SK-N-SH (cell line): ENCODE data around the gene BICD2. TPM values are rescaled to one million over a fixed set of nuclear protein-coding genes. Genes with fewer than 3 reads are reported as not detected.

ENCODE experiments used
- CTCF ChIA-PET: fragments of 300-600, 350-600 bp; formaldehyde crosslinking; extraction: SDS; loops from one replicate; lab custom pipeline; 2021; lab: Yijun Ruan, JAX
- POLR2A ChIA-PET: fragments of 350-600 bp; sonication (Branson Sonifier 250); formaldehyde crosslinking; extraction: SDS; loops from one replicate; lab custom pipeline; 2020; ENCODE audit warnings: antibody characterized with exemption, inconsistent platforms; lab: Yijun Ruan, JAX
- DNase-seq: peaks from one replicate; pipeline ENCODE4 v3.0.0; 2012
- H2AFZ ChIP-seq: fragments of 200-600 bp; sonication (generic); 2 replicates; pipeline ENCODE4 v1.8.1; 2016; ENCODE audit warnings: antibody characterized with exemption, mild to moderate bottlenecking, low read depth
- H3F3A ChIP-seq: fragments of 200-600 bp; sonication (generic); replicated peaks from 2 replicates; pipeline ENCODE3; 2016; ENCODE audit warnings: antibody characterized with exemption, mild to moderate bottlenecking; ENCODE audit not compliant: insufficient read depth
- H3K27ac ChIP-seq, 2 experiments: fragments of 200-500 bp in 1 of 2; fragments of 200-600 bp in 1 of 2; sonication (Bioruptor generic) in 1 of 2; sonication (generic), shearing (Covaris generic) in 1 of 2; 2 replicates each; pipeline versions ENCODE4 v1.5.1 to v1.6.1; 2014 to 2016; ENCODE audit warnings: low read depth in 2 of 2, inconsistent platforms in 1 of 2, low read length in 1 of 2, mild to moderate bottlenecking in 1 of 2, mixed read lengths in 1 of 2
- H3K27me3 ChIP-seq: fragments of 200-600 bp; sonication (generic), shearing (Covaris generic); 2 replicates; pipeline ENCODE4 v1.6.1; 2016; ENCODE audit warnings: mixed run types; ENCODE audit not compliant: insufficient read depth
- H3K36me3 ChIP-seq, 2 experiments: fragments of 200-500 bp in 1 of 2; fragments of 200-600 bp in 1 of 2; sonication (Bioruptor generic) in 1 of 2; sonication (generic) in 1 of 2; replicated peaks in 1 of 2; 2 replicates each; pipeline versions ENCODE3 to v1.5.1; 2014 to 2016; ENCODE audit warnings: low read length in 1 of 2, mild to moderate bottlenecking in 1 of 2; ENCODE audit not compliant: insufficient read depth in 2 of 2, control insufficient read depth in 1 of 2
- H3K4me1 ChIP-seq, 2 experiments: fragments of 200-500 bp in 1 of 2; fragments of 200-600 bp in 1 of 2; sonication (Bioruptor generic) in 1 of 2; sonication (generic), shearing (Covaris generic) in 1 of 2; 2 replicates each; pipeline versions ENCODE4 v1.5.1 to v1.6.1; 2014 to 2016; ENCODE audit warnings: low read depth in 1 of 2, low read length in 1 of 2, mixed run types in 1 of 2; ENCODE audit not compliant: insufficient read depth in 2 of 2, control insufficient read depth in 1 of 2
- H3K4me2 ChIP-seq: fragments of 200-600 bp; sonication (generic), shearing (Covaris generic); 2 replicates; pipeline ENCODE4 v1.6.1; 2017; ENCODE audit warnings: mixed run types
- H3K4me3 ChIP-seq, 2 experiments: fragments of 200-500 bp in 1 of 2; fragments of 200-600 bp in 1 of 2; sonication (Bioruptor generic) in 1 of 2; sonication (generic), shearing (Covaris generic) in 1 of 2; 2 replicates each; pipeline versions ENCODE4 v1.5.1 to v1.8.1; 2014 to 2016; ENCODE audit warnings: low read depth in 2 of 2, inconsistent platforms in 1 of 2, low read length in 1 of 2, mild to moderate bottlenecking in 1 of 2, mixed read lengths in 1 of 2, moderate library complexity in 1 of 2
- H3K79me2 ChIP-seq: fragments of 200-600 bp; sonication (generic); 2 replicates; pipeline ENCODE4 v1.8.1; 2017; ENCODE audit warnings: mild to moderate bottlenecking; ENCODE audit not compliant: insufficient read depth
- H3K9ac ChIP-seq: fragments of 200-600 bp; sonication (generic); 2 replicates; pipeline ENCODE4 v1.6.1; 2017; ENCODE audit warnings: mixed run types
- H3K9me2 ChIP-seq: fragments of 200-600 bp; sonication (generic); 2 replicates; pipeline ENCODE4 v1.6.1; 2017; ENCODE audit warnings: mixed run types
- H3K9me3 ChIP-seq: fragments of 200-600 bp; sonication (generic); 2 replicates; pipeline ENCODE4 v1.6.1; 2017; ENCODE audit warnings: mixed run types, mild to moderate bottlenecking, moderate library complexity
- H4K20me1 ChIP-seq: fragments of 200-600 bp; sonication (generic); 2 replicates; pipeline ENCODE4 v1.6.1; 2017; ENCODE audit warnings: mild to moderate bottlenecking, mixed run types; ENCODE audit not compliant: insufficient read depth
- MXI1 ChIP-seq: IDR thresholded peaks from 2 replicates; pipeline ENCODE4 v1.6.1; 2012; ENCODE audit warnings: mild to moderate bottlenecking, low read depth, low read length, improper control_type of control experiment
- POLR2AphosphoS5 ChIP-seq: IDR thresholded peaks from 2 replicates; pipeline ENCODE4 v1.6.1; 2012; ENCODE audit warnings: low read depth, low read length
- RCOR1 ChIP-seq: fragments of 150-350 bp; IDR thresholded peaks from 2 replicates; pipeline ENCODE4 v1.6.1; 2017; ENCODE audit warnings: antibody characterized with exemption, low read length
- TAF1 ChIP-seq: IDR thresholded peaks from 2 replicates; pipeline ENCODE4 v1.6.1; 2012; ENCODE audit warnings: low read depth, mild to moderate bottlenecking, low read length, moderate library complexity, borderline replicate concordance
- TCF12 ChIP-seq: IDR thresholded peaks from 2 replicates; pipeline ENCODE4 v1.4.0; 2012
- TEAD4 ChIP-seq: IDR thresholded peaks from 2 replicates; pipeline ENCODE4 v1.4.0; 2012; ENCODE audit warnings: mild to moderate bottlenecking, borderline replicate concordance; ENCODE audit not compliant: insufficient read depth
- YY1 ChIP-seq: IDR thresholded peaks from 2 replicates; pipeline ENCODE4 v1.4.0; 2012; ENCODE audit warnings: low read depth, mild to moderate bottlenecking
- WGBS: methylation state at CpG from one replicate; pipeline ENCODE4 v1.1.6; 2017; ENCODE audit warnings: low lambda C conversion rate; 5-methylcytosine and 5-hydroxymethylcytosine counted together
- polyA plus RNA-seq, 3 experiments: library from polyadenylated mRNA; depleted of rRNA; stranded (reverse); fragments of >200 nt; gene quantifications; 2 replicates each; pipeline ENCODE4 v1.2.3, GENCODE V29; 2012
- TF ChIP-seq, protein P1 (sequence below): fragments of 150-350 bp; IDR thresholded peaks from 2 replicates; pipeline ENCODE4 v1.6.1; 2016; ENCODE audit warnings: mild to moderate bottlenecking, low read depth, low read length
- TF ChIP-seq, protein P2 (sequence below): IDR thresholded peaks from 2 replicates; pipeline ENCODE4 v1.4.0; 2012; ENCODE audit warnings: low read depth, borderline replicate concordance
- TF ChIP-seq, protein P3 (sequence below): IDR thresholded peaks from 2 replicates; pipeline ENCODE4 v1.4.0; 2012; ENCODE audit warnings: low read depth
- TF ChIP-seq, protein P4 (sequence below): IDR thresholded peaks from 2 replicates; pipeline ENCODE4 v1.4.0; 2012; ENCODE audit warnings: low read depth, borderline replicate concordance

The BICD2 gene
- polyA plus RNA-seq, 1 of the 3 experiments (the other 2 are of a cell fraction) = 19.6 TPM

DNA sequence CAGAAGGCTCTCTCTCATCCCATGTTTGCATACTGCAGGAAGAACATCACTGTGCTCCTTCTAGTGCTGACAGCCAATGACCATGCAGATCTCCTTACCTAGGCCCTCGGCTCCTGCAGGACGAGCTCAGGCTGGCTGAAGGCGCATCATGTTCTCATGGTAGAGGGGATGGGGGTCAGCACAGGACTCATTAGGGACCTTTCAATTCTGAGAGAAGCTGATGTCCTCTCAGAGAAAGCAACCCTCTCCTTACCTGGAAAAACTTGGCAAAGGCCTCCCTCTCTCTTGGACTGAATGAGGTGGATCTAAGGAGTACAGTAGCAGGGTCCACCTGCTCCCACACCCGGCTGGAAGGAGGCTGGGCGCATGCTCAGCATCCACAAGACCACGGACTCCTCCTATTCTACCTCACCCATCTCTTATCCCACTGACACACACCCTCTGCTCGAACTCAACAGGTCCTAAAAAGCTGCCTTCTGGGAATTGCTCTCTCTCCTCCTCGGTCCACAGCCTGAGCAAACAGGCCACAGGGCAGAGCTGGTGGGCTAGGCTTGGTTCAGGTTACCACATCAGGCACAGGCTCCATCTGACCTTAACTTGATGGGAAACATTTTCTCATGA, 97.6 kb downstream of the BICD2 start:
- no peak overlapping the region for H3K4me3 ChIP-seq
- peaks cover 30% of the 10 kb centered on the region for H4K20me1 ChIP-seq
- H3F3A ChIP-seq = peaks cover 15% of the 10 kb centered on the region
- no peak for DNase-seq
- no peak overlapping the region for H2AFZ ChIP-seq
- H3K4me1 ChIP-seq = peaks cover 0 to 27% of the 10 kb centered on the region in 2 experiments; a peak in 2 of 4 replicates
- no peaks in the 10 kb centered on the region for H3K27me3 ChIP-seq
- no peaks in the 10 kb centered on the region for H3K9me3 ChIP-seq
- no peak overlapping the region; a peak in 1 of 4 replicates for H3K27ac ChIP-seq
- no peak overlapping the region for H3K4me2 ChIP-seq
- H3K9ac ChIP-seq = no peak overlapping the region
- no peaks in the 10 kb centered on the region for H3K9me2 ChIP-seq
- H3K36me3 ChIP-seq = peaks cover 3 to 28% of the 10 kb centered on the region in 2 experiments
- TF ChIP-seq, protein P1, sequence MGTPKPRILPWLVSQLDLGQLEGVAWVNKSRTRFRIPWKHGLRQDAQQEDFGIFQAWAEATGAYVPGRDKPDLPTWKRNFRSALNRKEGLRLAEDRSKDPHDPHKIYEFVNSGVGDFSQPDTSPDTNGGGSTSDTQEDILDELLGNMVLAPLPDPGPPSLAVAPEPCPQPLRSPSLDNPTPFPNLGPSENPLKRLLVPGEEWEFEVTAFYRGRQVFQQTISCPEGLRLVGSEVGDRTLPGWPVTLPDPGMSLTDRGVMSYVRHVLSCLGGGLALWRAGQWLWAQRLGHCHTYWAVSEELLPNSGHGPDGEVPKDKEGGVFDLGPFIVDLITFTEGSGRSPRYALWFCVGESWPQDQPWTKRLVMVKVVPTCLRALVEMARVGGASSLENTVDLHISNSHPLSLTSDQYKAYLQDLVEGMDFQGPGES = no peak
- POLR2A ChIA-PET = interaction anchor here (0.8 kb wide), 1 partner anchor 339 kb away, joined by 3 read pairs; no protein-coding TSS in a partner anchor
- H3K79me2 ChIP-seq = peaks cover 90% of the 10 kb centered on the region
- 98% methylated on average over 8 of the region's 8 CpGs for WGBS
- CTCF ChIA-PET = interaction anchor here (1.4 kb wide), 1 partner anchor 13 kb away, joined by 3 read pairs; no protein-coding TSS in a partner anchor

DNA sequence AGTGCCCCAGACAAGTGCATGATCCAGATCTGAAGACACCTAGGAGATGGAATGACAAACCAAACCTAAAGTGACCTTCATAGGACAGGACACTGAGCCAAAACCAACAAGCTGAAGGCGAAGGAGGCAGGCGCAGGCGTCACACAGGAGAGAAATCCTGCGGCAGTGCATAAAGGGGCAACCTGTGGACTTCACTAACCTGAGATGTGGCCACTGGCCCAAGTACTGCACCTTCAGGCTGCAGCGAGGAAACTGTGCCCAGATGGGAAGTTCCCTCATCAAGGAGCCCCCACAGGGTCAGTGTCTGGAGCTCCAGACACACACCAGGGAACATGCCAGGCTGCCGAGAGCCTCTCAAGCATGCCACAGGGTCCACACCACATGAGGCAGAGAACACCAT, 98.4 kb downstream of the BICD2 start:
- H3K4me1 ChIP-seq = peaks cover 0 to 26% of the 10 kb centered on the region in 2 experiments; a peak in 3 of 4 replicates
- no peaks in the 10 kb centered on the region for H3K9me3 ChIP-seq
- H3K27me3 ChIP-seq = no peaks in the 10 kb centered on the region
- H3K4me2 ChIP-seq = no peak overlapping the region
- ChIA-PET POLR2A (no interaction called here), CTCF (interaction anchor here (1.4 kb wide), 1 partner anchor 12 kb away, joined by 3 read pairs; no protein-coding TSS in a partner anchor)
- H2AFZ ChIP-seq = no peak overlapping the region
- H3K4me3 ChIP-seq = no peak overlapping the region
- peaks cover 97% of the 10 kb centered on the region for H3K79me2 ChIP-seq
- TF ChIP-seq MXI1 (no peak), YY1 (no peak), POLR2AphosphoS5 (no peak), RCOR1 (no peak), TEAD4 (no peak), TCF12 (no peak), TAF1 (no peak)
- TF ChIP-seq, protein P2, sequence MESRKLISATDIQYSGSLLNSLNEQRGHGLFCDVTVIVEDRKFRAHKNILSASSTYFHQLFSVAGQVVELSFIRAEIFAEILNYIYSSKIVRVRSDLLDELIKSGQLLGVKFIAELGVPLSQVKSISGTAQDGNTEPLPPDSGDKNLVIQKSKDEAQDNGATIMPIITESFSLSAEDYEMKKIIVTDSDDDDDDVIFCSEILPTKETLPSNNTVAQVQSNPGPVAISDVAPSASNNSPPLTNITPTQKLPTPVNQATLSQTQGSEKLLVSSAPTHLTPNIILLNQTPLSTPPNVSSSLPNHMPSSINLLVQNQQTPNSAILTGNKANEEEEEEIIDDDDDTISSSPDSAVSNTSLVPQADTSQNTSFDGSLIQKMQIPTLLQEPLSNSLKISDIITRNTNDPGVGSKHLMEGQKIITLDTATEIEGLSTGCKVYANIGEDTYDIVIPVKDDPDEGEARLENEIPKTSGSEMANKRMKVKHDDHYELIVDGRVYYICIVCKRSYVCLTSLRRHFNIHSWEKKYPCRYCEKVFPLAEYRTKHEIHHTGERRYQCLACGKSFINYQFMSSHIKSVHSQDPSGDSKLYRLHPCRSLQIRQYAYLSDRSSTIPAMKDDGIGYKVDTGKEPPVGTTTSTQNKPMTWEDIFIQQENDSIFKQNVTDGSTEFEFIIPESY = no peak
- TF ChIP-seq, protein P3, sequence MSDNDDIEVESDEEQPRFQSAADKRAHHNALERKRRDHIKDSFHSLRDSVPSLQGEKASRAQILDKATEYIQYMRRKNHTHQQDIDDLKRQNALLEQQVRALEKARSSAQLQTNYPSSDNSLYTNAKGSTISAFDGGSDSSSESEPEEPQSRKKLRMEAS = no peak
- TF ChIP-seq, protein P4, sequence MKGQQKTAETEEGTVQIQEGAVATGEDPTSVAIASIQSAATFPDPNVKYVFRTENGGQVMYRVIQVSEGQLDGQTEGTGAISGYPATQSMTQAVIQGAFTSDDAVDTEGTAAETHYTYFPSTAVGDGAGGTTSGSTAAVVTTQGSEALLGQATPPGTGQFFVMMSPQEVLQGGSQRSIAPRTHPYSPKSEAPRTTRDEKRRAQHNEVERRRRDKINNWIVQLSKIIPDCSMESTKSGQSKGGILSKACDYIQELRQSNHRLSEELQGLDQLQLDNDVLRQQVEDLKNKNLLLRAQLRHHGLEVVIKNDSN = no peak
- H3K27ac ChIP-seq = no peak overlapping the region; a peak in 1 of 4 replicates
- H3K36me3 ChIP-seq = peaks cover 3 to 28% of the 10 kb centered on the region in 2 experiments
- H4K20me1 ChIP-seq = peaks cover 38% of the 10 kb centered on the region
- H3K9me2 ChIP-seq = no peaks in the 10 kb centered on the region
- no peak overlapping the region for H3K9ac ChIP-seq
- DNase-seq = no peak
- H3F3A ChIP-seq = peaks cover 10% of the 10 kb centered on the region
- WGBS = 94% methylated on average over 5 of the region's 6 CpGs
